Liver (tissue), 9 donors: ENCODE data around the gene ATF1. TPM values are rescaled to one million over a fixed set of nuclear protein-coding genes. Genes with fewer than 3 reads are reported as not detected.

Experiments
- DNase-seq: peaks from one replicate; pipeline ENCODE4 v3.0.0-alpha.2; 2017; ENCODE audit warnings: low spot score
- H3K27ac ChIP-seq, 2 donors: one replicate each; pipeline ENCODE4 v1.7.0; 2013; ENCODE audit warnings: inconsistent platforms in 2 of 2, low read length in 2 of 2, control low read depth in 1 of 2, low read depth in 1 of 2, mild to moderate bottlenecking in 1 of 2
- H3K27me3 ChIP-seq, 4 donors: one replicate each; pipeline versions ENCODE4 v1.6.1 to v1.7.0; 2013; ENCODE audit warnings: low read length in 3 of 4, inconsistent platforms in 1 of 4, mild to moderate bottlenecking in 1 of 4, moderate library complexity in 1 of 4; ENCODE audit not compliant: control insufficient read depth in 4 of 4, insufficient read depth in 4 of 4
- H3K36me3 ChIP-seq, 4 donors: one replicate each; pipeline versions ENCODE4 v1.6.1 to v1.7.0; 2013; ENCODE audit warnings: low read length in 3 of 4, mild to moderate bottlenecking in 3 of 4, low read depth in 1 of 4, moderate library complexity in 1 of 4; ENCODE audit not compliant: control insufficient read depth in 4 of 4, insufficient read depth in 3 of 4
- H3K4me1 ChIP-seq, 4 donors: one replicate each; pipeline versions ENCODE4 v1.6.1 to v1.7.0; 2013; ENCODE audit warnings: low read length in 3 of 4, mild to moderate bottlenecking in 3 of 4, moderate library complexity in 1 of 4; ENCODE audit not compliant: control insufficient read depth in 4 of 4, insufficient read depth in 4 of 4
- H3K4me3 ChIP-seq, 3 donors: one replicate each; pipeline versions ENCODE4 v1.6.1 to v1.7.0; 2013; ENCODE audit warnings: low read length in 3 of 3, control low read depth in 1 of 3, low read depth in 1 of 3, mild to moderate bottlenecking in 1 of 3
- H3K9ac ChIP-seq, 2 donors: one replicate each; pipeline ENCODE4 v1.7.0; 2013; ENCODE audit warnings: low read length in 2 of 2, mild to moderate bottlenecking in 2 of 2, moderate library complexity in 2 of 2, control low read depth in 1 of 2, low read depth in 1 of 2
- H3K9me3 ChIP-seq, 4 donors: one replicate each; pipeline versions ENCODE4 v1.6.1 to v1.7.0; 2013; ENCODE audit warnings: low read length in 3 of 4; ENCODE audit not compliant: control insufficient read depth in 4 of 4
- ATF3 ChIP-seq: IDR thresholded peaks from 2 replicates; pipeline ENCODE4 v1.6.1; 2016; ENCODE audit warnings: antibody characterized with exemption
- CTCF ChIP-seq: fragments of 150-350 bp; IDR thresholded peaks from 2 replicates; pipeline ENCODE4 v1.5.1; 2017; ENCODE audit warnings: improper control_type of control experiment, low read depth, low read length; ENCODE audit not compliant: missing input control
- EGR1 ChIP-seq, 2 donors: IDR thresholded peaks; 2 replicates each; pipeline ENCODE4 v1.6.1; 2016 to 2018; ENCODE audit warnings: antibody characterized with exemption in 2 of 2, low read depth in 2 of 2
- FOXA1 ChIP-seq: IDR thresholded peaks from 2 replicates; pipeline ENCODE4 v1.6.1; 2016; ENCODE audit warnings: antibody characterized with exemption
- FOXA2 ChIP-seq: IDR thresholded peaks from 2 replicates; pipeline ENCODE4 v1.6.1; 2016; ENCODE audit warnings: antibody characterized with exemption
- GABPA ChIP-seq, 2 donors: IDR thresholded peaks in 1 of 2; conservative IDR thresholded peaks in 1 of 2; 2 replicates each; pipeline ENCODE4 v1.6.1; 2016; ENCODE audit warnings: antibody characterized with exemption in 2 of 2, mild to moderate bottlenecking in 1 of 2, moderate library complexity in 1 of 2
- HNF4A ChIP-seq, 2 donors: conservative IDR thresholded peaks; 2 replicates each; pipeline ENCODE4 v1.6.1; 2016; ENCODE audit warnings: antibody characterized with exemption in 2 of 2, mild to moderate bottlenecking in 2 of 2
- HNF4G ChIP-seq: IDR thresholded peaks from 2 replicates; pipeline ENCODE4 v1.6.1; 2016; ENCODE audit warnings: antibody characterized with exemption
- JUND ChIP-seq, 2 donors: IDR thresholded peaks; 2 replicates each; pipeline ENCODE4 v1.6.1; 2016; ENCODE audit warnings: antibody characterized with exemption in 2 of 2
- MAX ChIP-seq: IDR thresholded peaks from 2 replicates; pipeline ENCODE4 v1.6.1; 2016; ENCODE audit warnings: antibody characterized with exemption
- NR2F2 ChIP-seq: IDR thresholded peaks from 2 replicates; pipeline ENCODE4 v1.6.1; 2016; ENCODE audit warnings: antibody characterized with exemption
- RAD21 ChIP-seq, 2 donors: IDR thresholded peaks; 2 replicates each; pipeline ENCODE4 v1.6.1; 2016; ENCODE audit warnings: antibody characterized with exemption in 2 of 2, mild to moderate bottlenecking in 2 of 2
- REST ChIP-seq: IDR thresholded peaks from 2 replicates; pipeline ENCODE4 v1.6.1; 2016; ENCODE audit warnings: antibody characterized with exemption, mild to moderate bottlenecking
- RXRA ChIP-seq, 2 donors: IDR thresholded peaks; 2 replicates each; pipeline ENCODE4 v1.6.1; 2017 to 2018; ENCODE audit warnings: antibody characterized with exemption in 2 of 2, mild to moderate bottlenecking in 1 of 2
- SP1 ChIP-seq: IDR thresholded peaks from 2 replicates; pipeline ENCODE4 v1.6.1; 2018; ENCODE audit warnings: antibody characterized with exemption, mild to moderate bottlenecking
- TAF1 ChIP-seq: conservative IDR thresholded peaks from 2 replicates; pipeline ENCODE4 v1.6.1; 2016; ENCODE audit warnings: antibody characterized with exemption, mild to moderate bottlenecking
- YY1 ChIP-seq: IDR thresholded peaks from 2 replicates; pipeline ENCODE4 v1.6.1; 2016; ENCODE audit warnings: antibody characterized with exemption, mild to moderate bottlenecking
- ZBTB33 ChIP-seq: IDR thresholded peaks from 2 replicates; pipeline ENCODE4 v1.6.1; 2016; ENCODE audit warnings: antibody characterized with exemption
- WGBS: extraction: QIAGEN DNeasy Blood & Tissue Kit; methylation state at CpG from one replicate; pipeline ENCODE4 v1.1.7; 2013; 5-methylcytosine and 5-hydroxymethylcytosine counted together
- polyA plus RNA-seq, 2 donors: library from polyadenylated mRNA; stranded (reverse) in 1 of 2; unstranded in 1 of 2; fragments of 200-250 nt in 1 of 2; fragments of >200 nt in 1 of 2; fragmentation: Nextera tagmentation in 1 of 2; extraction: Ambion mirVana in 1 of 2; gene quantifications; one replicate each; pipeline versions ENCODE4 v1.2.1 to v1.2.3, GENCODE V29; 2013 to 2015
- total RNA-seq, 2 donors: library from RNA; depleted of rRNA; stranded (reverse); fragments of >200 nt; gene quantifications; one replicate each; pipeline ENCODE4 v1.2.3, GENCODE V29; 2014
- donor health status: healthy.
- donor health status: healthy.
- donor health status: healthy.
- donor health status: healthy.
- donor health status: healthy.

The ATF1 gene
- total and polyA plus RNA-seq, 4 donors = 6.3 to 17.0 (median 8.3) TPM

- no peak overlapping the region for H3K4me3 ChIP-seq
- WGBS = 98% methylated on average over 2 of the region's 2 CpGs
- no peak for TF ChIP-seq REST
- no peak for TF ChIP-seq SP1
- no peak for TF ChIP-seq FOXA1
- no peak for TF ChIP-seq ZBTB33
- no peak for TF ChIP-seq RAD21 (IDR thresholded peaks at IDR 0.05)
- TF ChIP-seq HNF4A (conservative IDR thresholded peaks at IDR 0.05) = no peak
- no peak for TF ChIP-seq GABPA (IDR thresholded peaks at IDR 0.05 in 1 of 2, conservative IDR thresholded peaks at IDR 0.05 in 1 of 2)
- no peak for TF ChIP-seq FOXA2
- TF ChIP-seq TAF1 = no peak
- TF ChIP-seq EGR1 (IDR thresholded peaks at IDR 0.05; ENCODE audit: low read depth in 2 of 2) = no peak
- no peak for TF ChIP-seq NR2F2
- TF ChIP-seq YY1 = no peak
- no peak for TF ChIP-seq MAX
- no peak for TF ChIP-seq HNF4G
- TF ChIP-seq JUND (IDR thresholded peaks at IDR 0.05) = no peak
- DNase-seq = no peak
- H3K4me1 ChIP-seq = no peaks in the 10 kb centered on the region
- H3K9ac ChIP-seq = no peak overlapping the region
- H3K36me3 ChIP-seq = peaks cover 0 to 2% (median under 1%) of the 10 kb centered on the region in 4 donors
- H3K27me3 ChIP-seq = no peaks in the 10 kb centered on the region
- no peaks in the 10 kb centered on the region for H3K9me3 ChIP-seq
- H3K27ac ChIP-seq = no peak overlapping the region
These were observed 23.7 kb downstream of the ATF1 start for GRCh38 chr12:50787618-50788017.

GRCh38 chr12:50788561-50788960 lies 24.7 kb downstream of the ATF1 start:
- no peaks in the 10 kb centered on the region for H3K4me1 ChIP-seq
- H3K36me3 ChIP-seq = peaks cover 0 to 2% (median under 1%) of the 10 kb centered on the region in 4 donors
- no peaks in the 10 kb centered on the region for H3K9me3 ChIP-seq
- H3K9ac ChIP-seq = no peak overlapping the region
- no peak overlapping the region for H3K4me3 ChIP-seq
- TF ChIP-seq HNF4G (no peak), EGR1 (IDR thresholded peaks at IDR 0.05; ENCODE audit: low read depth in 2 of 2) (no peak), ATF3 (no peak), YY1 (no peak), SP1 (no peak), REST (no peak), MAX (no peak), FOXA2 (no peak), CTCF (no peak), GABPA (IDR thresholded peaks at IDR 0.05 in 1 of 2, conservative IDR thresholded peaks at IDR 0.05 in 1 of 2) (no peak), RAD21 (IDR thresholded peaks at IDR 0.05) (no peak), RXRA (IDR thresholded peaks at IDR 0.05) (no peak), ZBTB33 (no peak)
- H3K27me3 ChIP-seq = no peaks in the 10 kb centered on the region
- no peak overlapping the region for H3K27ac ChIP-seq
- no peak for DNase-seq
- WGBS = 93% methylated on average over 3 of the region's 3 CpGs
